Effector memory CD8-positive, alpha-beta T cell (primary cell): Measurements from ENCODE around the gene DET1.
"Not testable (repeated sequence)": the region's sequence is repeated elsewhere in the genome, so short reads cannot be mapped to it uniquely, and the experiment has no call there.

Source experiments
- ATAC-seq: fragments of 150-1000 bp; cut with Tn5 transposase; replicated peaks from 2 replicates; pipeline ENCODE4 v1.10.0; 2021; ENCODE audit warnings: mild to moderate bottlenecking, moderate library complexity
- DNase-seq, 3 experiments: peaks; one replicate each; pipeline ENCODE4 v3.0.0; 2021
- H3K27ac Mint-ChIP-seq, 2 donors: one replicate each; pipeline ENCODE4 v1.8.0; 2022; ENCODE audit warnings: mild to moderate bottlenecking in 2 of 2, mixed read lengths in 2 of 2, moderate library complexity in 2 of 2
- H3K27me3 Mint-ChIP-seq, 2 donors: one replicate each; pipeline ENCODE4 v1.8.0; 2022; ENCODE audit warnings: mixed read lengths in 2 of 2
- H3K36me3 Mint-ChIP-seq: one replicate; pipeline ENCODE4 v1.8.0; 2022; ENCODE audit warnings: mild to moderate bottlenecking, moderate library complexity, mixed read lengths; ENCODE audit not compliant: insufficient read depth
- H3K4me1 Mint-ChIP-seq, 2 donors: one replicate each; pipeline ENCODE4 v1.8.0; 2022; ENCODE audit warnings: low read depth in 2 of 2, mixed read lengths in 2 of 2
- H3K4me3 Mint-ChIP-seq, 2 donors: one replicate each; pipeline ENCODE4 v1.8.0; 2022; ENCODE audit warnings: mild to moderate bottlenecking in 2 of 2, mixed read lengths in 2 of 2, moderate library complexity in 2 of 2
- H3K9me3 Mint-ChIP-seq, 2 donors: one replicate each; pipeline ENCODE4 v1.8.0; 2022; ENCODE audit warnings: mixed read lengths in 2 of 2

The DET1 gene

DNA sequence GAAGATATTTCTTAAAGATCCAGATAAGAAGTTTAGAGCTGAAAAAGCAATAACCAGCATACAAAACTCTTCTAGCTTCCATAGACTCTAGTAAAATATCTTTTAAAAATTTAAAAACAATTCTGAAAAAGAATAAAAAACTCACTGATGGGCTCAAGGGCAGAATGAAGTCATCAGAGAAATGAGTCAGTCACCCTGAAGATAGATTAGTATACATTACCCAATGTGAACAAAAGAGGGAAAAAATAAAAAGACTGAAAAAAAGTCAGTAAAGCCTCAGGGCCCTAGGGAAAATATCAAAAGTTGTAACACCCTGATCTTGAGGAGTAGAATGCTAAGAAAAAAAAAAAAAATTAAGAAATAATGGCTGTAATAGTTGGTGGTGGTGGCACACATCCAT is 11.4 kb downstream of the DET1 start:
- Mint-ChIP-seq H3K4me3 (no peak overlapping the region), H3K4me1 (peaks cover 0 to 7% of the 10 kb centered on the region in 2 donors), H3K36me3 (peaks cover 13% of the 10 kb centered on the region), H3K9me3 (peaks cover 0 to 2% of the 10 kb centered on the region in 2 donors), H3K27ac (no peak overlapping the region), H3K27me3 (no peaks in the 10 kb centered on the region)
- ATAC-seq (no peak), DNase-seq (no peak)

DNA sequence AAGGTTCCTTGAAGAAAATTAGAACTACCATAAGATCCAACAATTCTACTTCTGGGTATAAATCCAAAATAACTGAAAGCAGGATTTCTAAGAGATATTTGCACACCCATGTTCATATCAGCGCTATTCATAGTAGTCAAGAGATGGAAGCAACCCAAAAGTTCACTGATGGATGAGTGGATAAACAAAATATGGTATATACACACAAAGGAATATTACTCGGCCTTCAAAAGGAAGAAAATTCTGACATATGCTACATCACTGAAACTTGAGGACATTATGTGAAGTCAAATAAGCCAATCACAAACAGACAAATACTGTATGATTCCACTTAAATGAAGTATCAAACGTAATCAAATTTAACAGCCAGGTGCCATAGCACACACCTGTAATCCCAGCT is 13.1 kb downstream of the DET1 start:
- H3K36me3 Mint-ChIP-seq = peaks cover 18% of the 10 kb centered on the region
- DNase-seq (no peak), ATAC-seq (no peak)
- H3K4me3 Mint-ChIP-seq = no peak overlapping the region
- peaks cover 0 to 14% of the 10 kb centered on the region in 2 donors for H3K4me1 Mint-ChIP-seq
- H3K27me3 Mint-ChIP-seq = no peaks in the 10 kb centered on the region
- H3K27ac Mint-ChIP-seq = no peak overlapping the region
- H3K9me3 Mint-ChIP-seq = peaks cover 0 to 2% of the 10 kb centered on the region in 2 donors

DNA sequence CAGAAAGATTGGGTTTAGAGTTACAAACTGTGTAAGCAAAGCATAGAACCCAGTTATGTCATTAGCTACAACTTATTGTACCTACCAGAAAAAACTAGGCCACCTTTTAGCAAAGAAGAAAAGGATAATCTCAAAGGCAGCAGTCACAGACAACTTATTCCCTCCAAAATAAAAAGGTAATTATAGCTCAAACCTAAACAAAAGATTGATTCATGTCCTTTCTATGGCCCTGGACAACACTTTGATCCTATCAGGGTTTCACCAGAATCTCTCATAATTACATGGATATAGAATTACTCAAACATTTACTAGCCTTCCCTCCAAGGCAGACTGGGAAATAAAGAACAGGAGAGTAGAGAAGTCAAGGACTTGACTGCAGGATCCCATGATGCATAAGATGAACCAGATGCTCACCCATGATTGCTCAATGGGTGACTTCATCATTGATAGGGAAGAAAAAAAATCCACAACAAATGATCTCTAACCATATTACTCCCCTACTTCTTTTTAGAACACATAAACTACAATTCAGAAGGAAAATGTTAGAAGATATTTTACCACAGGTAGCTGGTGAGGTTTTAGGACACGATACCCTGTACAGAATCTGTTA is 17.4 kb downstream of the DET1 start:
- Mint-ChIP-seq H3K27me3 (no peaks in the 10 kb centered on the region), H3K9me3 (no peaks in the 10 kb centered on the region), H3K4me3 (no peak overlapping the region), H3K36me3 (peaks cover 18% of the 10 kb centered on the region), H3K27ac (no peak overlapping the region), H3K4me1 (peaks cover 0 to 10% of the 10 kb centered on the region in 2 donors)
- DNase-seq (no peak), ATAC-seq (no peak)

DNA sequence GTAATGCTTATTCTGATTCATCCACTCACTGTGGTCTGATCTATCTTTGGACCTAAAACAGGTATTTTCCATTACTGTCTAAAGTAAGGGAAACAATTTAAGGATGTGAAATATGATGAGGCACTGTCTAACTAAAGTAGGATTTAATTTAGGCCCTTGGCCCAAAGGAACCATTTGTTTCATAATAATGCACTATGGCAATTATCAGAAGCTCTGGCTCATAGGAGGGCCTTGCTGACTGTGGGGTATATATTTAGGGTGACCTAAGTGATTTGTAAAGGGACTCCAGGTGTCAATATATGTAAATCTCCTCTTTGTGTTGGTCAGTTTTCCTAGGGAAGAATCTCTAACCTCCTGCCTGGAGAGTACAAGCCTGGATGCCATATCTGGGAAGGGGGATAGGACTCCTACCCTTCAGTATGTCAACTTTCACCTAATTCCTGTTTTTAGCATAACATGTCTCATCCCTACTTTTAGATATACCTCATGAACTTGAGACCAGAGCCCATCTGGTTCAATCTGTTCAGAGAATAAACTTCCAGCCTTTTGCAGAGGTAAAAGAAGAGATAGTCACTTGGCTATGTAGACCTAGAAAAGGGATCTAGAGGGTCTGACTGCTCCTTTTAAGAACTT is 20.1 kb downstream of the DET1 start:
- H3K27ac Mint-ChIP-seq = no peak overlapping the region
- no peaks in the 10 kb centered on the region for H3K9me3 Mint-ChIP-seq
- no peak overlapping the region for H3K4me3 Mint-ChIP-seq
- DNase-seq (no peak), ATAC-seq (no peak)
- peaks cover 0 to 7% of the 10 kb centered on the region in 2 donors for H3K4me1 Mint-ChIP-seq
- H3K36me3 Mint-ChIP-seq = peaks cover 17% of the 10 kb centered on the region
- H3K27me3 Mint-ChIP-seq = no peaks in the 10 kb centered on the region

DNA sequence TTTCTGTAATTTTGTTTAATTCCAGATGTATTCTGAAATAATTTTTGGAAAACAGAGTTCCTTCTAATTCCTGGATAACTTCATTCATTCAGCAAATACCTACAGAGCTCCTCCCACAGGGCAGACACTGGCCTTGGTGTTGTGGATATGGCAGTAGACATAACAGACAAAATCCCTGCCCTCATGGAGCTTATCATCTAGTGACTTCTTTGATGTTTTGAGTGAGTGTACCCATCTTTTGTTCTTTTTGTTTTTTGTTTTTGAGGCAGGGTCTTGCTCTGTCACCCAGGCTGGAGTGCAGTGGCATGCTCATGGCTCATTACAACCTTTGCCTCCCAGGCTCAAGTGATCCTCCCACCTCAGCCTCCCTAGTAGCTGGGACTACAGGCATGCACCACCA is 21.1 kb downstream of the DET1 start:
- Mint-ChIP-seq H3K4me3 (no peak overlapping the region), H3K4me1 (peaks cover 0 to 7% of the 10 kb centered on the region in 2 donors), H3K36me3 (peaks cover 10% of the 10 kb centered on the region), H3K27me3 (no peaks in the 10 kb centered on the region), H3K27ac (no peak overlapping the region), H3K9me3 (no peaks in the 10 kb centered on the region)
- no peak for DNase-seq
- ATAC-seq = no peak

DNA sequence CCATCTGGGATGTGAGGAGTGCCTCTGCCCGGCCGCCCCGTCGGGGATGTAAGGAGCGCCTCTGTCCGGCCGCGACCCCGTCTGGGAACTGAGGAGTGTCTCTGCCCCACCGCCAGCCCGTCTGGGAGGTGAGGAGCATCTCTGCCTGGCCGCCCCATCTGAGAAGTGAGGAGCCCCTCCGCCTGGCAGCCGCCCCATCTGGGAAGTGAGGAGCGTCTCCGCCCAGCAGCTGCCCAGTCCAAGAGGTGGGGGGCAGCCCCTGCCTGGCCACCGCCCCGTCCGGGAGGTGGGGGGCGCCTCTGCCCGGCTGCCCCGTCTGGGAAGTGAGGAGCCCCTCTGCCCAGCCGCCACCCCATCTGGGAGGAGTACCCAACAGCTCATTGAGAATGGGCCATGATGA is 22.4 kb downstream of the DET1 start:
- not testable (repeated sequence) for H3K27ac Mint-ChIP-seq, DNase-seq, ATAC-seq, H3K9me3 Mint-ChIP-seq, H3K36me3 Mint-ChIP-seq, H3K4me3 Mint-ChIP-seq, H3K4me1 Mint-ChIP-seq, H3K27me3 Mint-ChIP-seq

DNA sequence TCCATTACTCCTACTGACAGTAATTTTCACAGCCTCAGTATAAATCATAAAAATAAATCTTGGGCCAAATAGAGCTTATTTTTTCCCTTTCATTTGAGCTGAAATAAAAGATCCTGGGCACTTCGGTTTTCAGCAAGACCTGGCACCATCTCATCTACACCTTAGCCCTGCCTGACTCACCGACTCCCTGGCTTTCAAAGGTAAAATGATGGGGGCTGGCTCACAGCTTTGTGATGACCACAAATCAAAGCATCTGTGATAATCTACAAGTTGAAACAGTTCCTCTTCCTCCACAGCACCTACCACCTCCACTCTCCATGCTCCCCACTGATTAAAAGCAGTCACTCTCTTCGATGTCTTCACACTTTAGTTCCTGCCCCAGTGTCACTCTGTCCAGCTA is 27.6 kb downstream of the DET1 start:
- no peak for DNase-seq
- Mint-ChIP-seq H3K36me3 (no peaks in the 10 kb centered on the region), H3K4me1 (no peaks in the 10 kb centered on the region), H3K27ac (no peak overlapping the region), H3K27me3 (no peaks in the 10 kb centered on the region), H3K9me3 (no peaks in the 10 kb centered on the region), H3K4me3 (no peak overlapping the region)
- ATAC-seq = no peak

DNA sequence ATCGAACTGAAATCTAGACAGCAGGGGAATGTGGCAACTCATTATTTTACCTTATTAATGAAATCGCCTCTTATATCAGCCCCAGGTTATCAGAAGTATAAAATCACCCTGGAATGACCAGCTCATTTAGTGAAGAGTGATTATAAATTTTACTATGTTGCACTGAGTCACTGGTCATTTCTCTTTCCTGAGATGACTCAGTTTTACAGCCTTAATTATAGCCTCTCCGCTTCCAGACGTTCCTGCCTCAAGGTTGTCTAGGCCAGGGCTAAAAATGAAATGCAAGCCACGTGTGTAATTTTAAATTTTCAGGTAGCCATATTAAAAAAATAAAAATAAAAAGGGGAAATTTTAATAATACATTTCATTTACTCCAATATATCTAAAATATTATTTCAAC is 33.3 kb downstream of the DET1 start:
- Mint-ChIP-seq H3K4me3 (no peak overlapping the region), H3K27me3 (no peaks in the 10 kb centered on the region), H3K36me3 (no peaks in the 10 kb centered on the region), H3K9me3 (no peaks in the 10 kb centered on the region), H3K27ac (no peak overlapping the region), H3K4me1 (no peaks in the 10 kb centered on the region)
- DNase-seq = no peak
- ATAC-seq = no peak

DNA sequence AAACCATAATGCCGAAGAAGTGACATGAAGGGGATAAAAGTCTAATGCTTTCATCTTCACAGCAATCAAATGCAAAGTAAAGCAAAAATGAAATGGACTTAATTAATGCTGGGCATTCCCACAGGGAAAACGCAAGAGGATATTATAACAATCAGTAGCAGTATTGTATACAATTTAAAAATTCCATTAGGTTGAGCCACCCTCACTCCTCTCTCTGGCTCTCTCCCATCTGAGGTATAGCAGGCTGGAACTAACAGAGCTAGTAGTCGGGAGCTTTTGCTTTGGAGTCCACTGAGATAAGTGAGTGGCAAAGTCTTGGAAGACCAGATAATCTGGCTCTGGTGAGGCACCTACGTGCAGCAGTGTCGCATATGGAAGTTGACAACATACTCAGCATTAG is 33.9 kb downstream of the DET1 start:
- ATAC-seq (no peak), DNase-seq (no peak)
- Mint-ChIP-seq H3K27ac (no peak overlapping the region), H3K36me3 (no peaks in the 10 kb centered on the region), H3K4me1 (no peaks in the 10 kb centered on the region), H3K4me3 (no peak overlapping the region), H3K27me3 (no peaks in the 10 kb centered on the region), H3K9me3 (no peaks in the 10 kb centered on the region)

DNA sequence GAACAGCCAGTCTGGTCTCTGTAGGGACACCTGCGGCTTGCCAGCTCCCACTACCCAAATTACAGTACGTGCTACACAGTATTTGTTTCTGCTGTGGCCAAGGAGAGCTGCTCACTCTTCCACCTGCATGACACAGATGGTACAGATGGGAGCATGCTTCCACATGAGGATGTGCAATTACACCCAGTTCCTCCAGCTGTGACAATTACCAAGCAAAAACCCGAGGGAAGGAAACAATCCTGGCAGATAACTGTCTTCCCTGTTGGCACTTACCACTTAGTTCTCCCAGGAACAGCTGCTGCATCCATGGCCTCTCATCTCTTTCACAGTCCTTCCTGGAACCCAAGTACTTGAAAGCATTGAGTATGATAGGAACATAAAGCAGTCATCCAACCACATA is 34.4 kb downstream of the DET1 start:
- no peaks in the 10 kb centered on the region for H3K36me3 Mint-ChIP-seq
- no peak for DNase-seq

DNA sequence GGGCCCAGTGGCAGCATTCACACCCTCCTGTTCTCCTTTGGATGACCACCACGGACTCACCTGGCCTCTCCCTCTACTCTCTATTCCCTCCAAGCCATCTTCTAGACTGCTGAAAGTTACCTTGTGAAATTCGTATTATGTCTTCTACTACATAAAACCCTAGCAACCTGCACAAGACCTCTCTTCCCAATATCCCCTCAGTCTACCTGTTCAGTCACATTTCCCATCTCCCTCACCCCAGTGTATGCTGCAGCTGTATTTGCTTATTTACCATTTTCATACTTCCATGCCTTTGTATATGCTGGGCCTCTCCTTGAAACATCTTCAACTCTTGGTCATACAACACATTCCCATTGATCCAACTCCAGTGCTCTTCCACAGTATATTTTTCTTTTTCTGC is 35.3 kb downstream of the DET1 start:
- Mint-ChIP-seq H3K9me3 (no peaks in the 10 kb centered on the region), H3K4me3 (no peak overlapping the region), H3K27ac (no peak overlapping the region), H3K36me3 (no peaks in the 10 kb centered on the region), H3K4me1 (no peaks in the 10 kb centered on the region), H3K27me3 (no peaks in the 10 kb centered on the region)
- DNase-seq (no peak), ATAC-seq (no peak)

More for the DNA sequence above, 34.4 kb downstream of the DET1 start:
- Mint-ChIP-seq H3K27ac (no peak overlapping the region), H3K4me1 (no peaks in the 10 kb centered on the region), H3K9me3 (no peaks in the 10 kb centered on the region), H3K4me3 (no peak overlapping the region), H3K27me3 (no peaks in the 10 kb centered on the region)
- no peak for ATAC-seq

DNA sequence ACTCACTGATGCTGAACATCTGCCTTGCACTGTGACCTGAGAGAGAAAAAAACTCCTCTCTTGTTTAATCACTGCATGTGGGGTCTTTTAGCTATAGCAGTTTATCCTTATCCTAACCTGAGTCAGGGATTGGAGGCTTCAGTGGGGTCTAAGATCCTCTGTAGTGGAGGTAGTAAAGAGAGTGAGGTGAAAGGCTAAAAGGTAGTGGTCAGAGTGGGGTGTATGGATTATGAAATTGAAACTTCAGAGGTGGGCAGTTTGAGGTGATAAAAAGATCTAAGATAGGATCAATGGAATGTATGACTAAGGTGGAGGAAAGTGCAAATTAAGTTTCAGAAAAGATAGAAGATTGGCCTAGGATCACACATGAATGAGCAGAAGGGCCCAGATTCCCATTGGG is 36.5 kb downstream of the DET1 start:
- no peak overlapping the region for H3K27ac Mint-ChIP-seq
- H3K4me1 Mint-ChIP-seq = no peaks in the 10 kb centered on the region
- H3K27me3 Mint-ChIP-seq = no peaks in the 10 kb centered on the region
- no peak overlapping the region for H3K4me3 Mint-ChIP-seq
- no peaks in the 10 kb centered on the region for H3K36me3 Mint-ChIP-seq
- ATAC-seq (no peak), DNase-seq (no peak)
- no peaks in the 10 kb centered on the region for H3K9me3 Mint-ChIP-seq

DNA sequence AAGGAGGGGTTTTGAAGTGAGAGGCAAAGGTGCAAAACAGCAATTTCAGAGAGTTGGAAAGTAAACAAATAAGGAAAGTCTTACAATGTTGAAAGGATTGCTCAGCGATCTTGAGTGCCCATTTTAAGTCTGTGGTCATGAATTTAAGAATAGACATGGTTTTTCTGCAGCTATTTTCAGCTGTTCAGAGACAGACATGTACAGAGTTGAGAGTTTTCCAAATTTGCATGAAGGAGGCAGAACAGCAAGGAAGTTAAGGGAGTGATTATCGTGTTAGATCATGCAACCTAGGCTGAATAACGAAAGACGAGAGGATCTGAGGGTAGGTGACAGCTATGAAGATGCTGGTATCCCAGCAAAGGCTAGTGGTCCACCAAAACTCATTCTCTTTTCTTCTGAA is 37.2 kb downstream of the DET1 start:
- ATAC-seq = no peak
- DNase-seq = no peak
- H3K27ac Mint-ChIP-seq = no peak overlapping the region
- H3K4me3 Mint-ChIP-seq = no peak overlapping the region
- H3K9me3 Mint-ChIP-seq = no peaks in the 10 kb centered on the region
- H3K36me3 Mint-ChIP-seq = no peaks in the 10 kb centered on the region
- H3K4me1 Mint-ChIP-seq = no peaks in the 10 kb centered on the region
- H3K27me3 Mint-ChIP-seq = no peaks in the 10 kb centered on the region

DNA sequence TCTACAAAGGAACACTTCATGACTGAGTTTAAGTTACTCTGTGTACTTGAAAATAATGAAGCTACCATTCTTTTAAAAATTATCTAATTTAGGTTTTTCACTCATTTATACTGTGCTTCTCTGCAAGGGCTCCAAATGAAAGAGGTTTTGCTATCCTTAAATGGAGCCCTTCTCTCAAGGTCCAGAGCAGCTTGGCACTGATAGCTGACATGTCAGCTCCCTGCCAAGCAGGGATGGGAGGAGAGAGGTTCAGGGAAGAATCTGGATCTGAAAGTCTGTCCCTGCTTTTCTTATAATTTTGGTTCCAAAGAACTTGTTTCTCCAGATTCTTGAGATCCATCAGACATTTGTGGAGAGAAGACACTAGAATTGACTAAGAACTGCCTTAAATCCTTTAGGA is 39.9 kb downstream of the DET1 start:
- no peaks in the 10 kb centered on the region for H3K27me3 Mint-ChIP-seq
- H3K27ac Mint-ChIP-seq = no peak overlapping the region
- no peaks in the 10 kb centered on the region for H3K9me3 Mint-ChIP-seq
- DNase-seq (no peak), ATAC-seq (no peak)
- no peaks in the 10 kb centered on the region for H3K4me1 Mint-ChIP-seq
- H3K4me3 Mint-ChIP-seq = no peak overlapping the region
- H3K36me3 Mint-ChIP-seq = no peaks in the 10 kb centered on the region
